ENCODE results near the gene KRTAP10-1. TPM values are rescaled to one million over a fixed set of nuclear protein-coding genes. Genes with fewer than 3 reads are reported as not detected.
"Not testable (repeated sequence)": the region's sequence is repeated elsewhere in the genome, so short reads cannot be mapped to it uniquely, and the experiment has no call there.

KRTAP10-1 gene
- total RNA-seq, 1 donor from 2014 or later: not detected

DNA sequence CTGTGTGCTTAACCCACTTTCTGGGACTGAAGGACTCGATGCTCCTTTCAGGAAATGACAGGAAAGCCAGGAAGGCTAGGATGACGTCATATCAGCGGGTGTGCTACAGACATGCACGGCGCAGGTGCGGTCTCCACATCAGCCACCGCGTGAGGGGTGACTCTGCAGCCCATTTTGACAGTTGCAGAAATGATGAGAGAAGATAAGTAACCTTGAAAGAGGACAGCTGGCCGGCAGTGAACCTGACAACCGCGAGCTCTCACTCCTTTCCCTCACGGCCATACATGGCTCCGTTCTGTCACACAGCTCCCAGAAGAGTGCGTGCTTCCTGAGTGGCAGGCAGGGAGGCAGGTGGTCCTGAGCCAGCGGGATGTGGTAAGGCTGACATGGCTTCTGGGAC, 42.1 kb upstream of the KRTAP10-1 start:
- H3K27ac ChIP-seq: no peak overlapping the region
- no peaks in the 10 kb centered on the region for H3K4me1 ChIP-seq
- peaks cover 7 to 9% of the 10 kb centered on the region in 2 donors for H3K9me3 ChIP-seq
- TF ChIP-seq, protein P1, sequence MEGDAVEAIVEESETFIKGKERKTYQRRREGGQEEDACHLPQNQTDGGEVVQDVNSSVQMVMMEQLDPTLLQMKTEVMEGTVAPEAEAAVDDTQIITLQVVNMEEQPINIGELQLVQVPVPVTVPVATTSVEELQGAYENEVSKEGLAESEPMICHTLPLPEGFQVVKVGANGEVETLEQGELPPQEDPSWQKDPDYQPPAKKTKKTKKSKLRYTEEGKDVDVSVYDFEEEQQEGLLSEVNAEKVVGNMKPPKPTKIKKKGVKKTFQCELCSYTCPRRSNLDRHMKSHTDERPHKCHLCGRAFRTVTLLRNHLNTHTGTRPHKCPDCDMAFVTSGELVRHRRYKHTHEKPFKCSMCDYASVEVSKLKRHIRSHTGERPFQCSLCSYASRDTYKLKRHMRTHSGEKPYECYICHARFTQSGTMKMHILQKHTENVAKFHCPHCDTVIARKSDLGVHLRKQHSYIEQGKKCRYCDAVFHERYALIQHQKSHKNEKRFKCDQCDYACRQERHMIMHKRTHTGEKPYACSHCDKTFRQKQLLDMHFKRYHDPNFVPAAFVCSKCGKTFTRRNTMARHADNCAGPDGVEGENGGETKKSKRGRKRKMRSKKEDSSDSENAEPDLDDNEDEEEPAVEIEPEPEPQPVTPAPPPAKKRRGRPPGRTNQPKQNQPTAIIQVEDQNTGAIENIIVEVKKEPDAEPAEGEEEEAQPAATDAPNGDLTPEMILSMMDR (IDR thresholded peaks at IDR 0.05): no peak
- no peaks in the 10 kb centered on the region for H3K36me3 ChIP-seq
- no peak for DNase-seq (ENCODE audit: low spot score in 2 of 2)
- intact Hi-C loops (cut with DNase I): no loop called here
- H3K4me3 ChIP-seq: no peak overlapping the region
- H3K27me3 ChIP-seq: no peaks in the 10 kb centered on the region

- Histone ChIP-seq H3K4me3 (no peak overlapping the region), H3K9me3 (peaks cover 7 to 14% of the 10 kb centered on the region in 2 donors), H3K27ac (no peak overlapping the region), H3K27me3 (no peaks in the 10 kb centered on the region), H3K4me1 (no peaks in the 10 kb centered on the region), H3K36me3 (no peaks in the 10 kb centered on the region)
- no peak for DNase-seq (ENCODE audit: low spot score in 2 of 2)
- TF ChIP-seq, protein P1 (IDR thresholded peaks at IDR 0.05): no peak
- intact Hi-C loops (cut with DNase I): no loop called here
Observed at GRCh38 chr21:44581158-44581557, 41.2 kb upstream of the KRTAP10-1 start.

GRCh38 chr21:44580231-44580821, 40.3 kb upstream of the KRTAP10-1 start, which contains the start of gene KRTAP10-5:
Gene KRTAP10-5, minus strand, starts transcription at chr21:44580604. Its CDS starts 26 bp downstream, at chr21:44580578.
- H3K4me3 ChIP-seq; H3K36me3 ChIP-seq; intact Hi-C loops (cut with DNase I); DNase-seq (ENCODE audit: low spot score in 2 of 2); H3K27ac ChIP-seq; H3K4me1 ChIP-seq; H3K27me3 ChIP-seq: not testable (repeated sequence)
- H3K9me3 ChIP-seq: peaks cover 7 to 14% of the 10 kb centered on the region in 2 donors

DNA sequence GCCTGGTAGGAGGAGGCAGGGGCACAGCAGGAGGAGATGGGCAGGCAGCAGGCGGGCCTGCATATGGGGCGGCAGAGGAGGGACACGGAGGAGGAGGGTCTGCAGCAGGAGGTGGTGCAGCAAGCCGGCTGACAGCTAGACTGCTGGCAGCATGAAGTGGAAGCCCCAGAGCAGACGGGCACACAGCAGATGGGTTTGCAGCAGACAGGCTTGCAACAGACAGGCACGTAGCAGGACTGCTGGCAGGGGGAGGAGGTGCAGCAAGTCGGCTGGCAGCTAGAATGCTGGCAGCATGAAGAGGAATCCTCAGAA, 39.8 kb upstream of the KRTAP10-1 start:
- intact Hi-C loops (cut with DNase I): no loop called here
- H3K27ac ChIP-seq: no peak overlapping the region
- H3K27me3 ChIP-seq: no peaks in the 10 kb centered on the region
- H3K36me3 ChIP-seq: no peaks in the 10 kb centered on the region
- TF ChIP-seq, protein P1 (IDR thresholded peaks at IDR 0.05): no peak
- no peak for DNase-seq (ENCODE audit: low spot score in 2 of 2)
- H3K9me3 ChIP-seq: peaks cover 7 to 14% of the 10 kb centered on the region in 2 donors
- no peaks in the 10 kb centered on the region for H3K4me1 ChIP-seq
- H3K4me3 ChIP-seq: no peak overlapping the region

- peaks cover 7 to 14% of the 10 kb centered on the region in 2 donors for H3K9me3 ChIP-seq
- DNase-seq (ENCODE audit: low spot score in 2 of 2): no peak
Observed at GRCh38 chr21:44579056-44579832, 39.2 kb upstream of the KRTAP10-1 start.

More at GRCh38 chr21:44579056-44579832, 39.2 kb upstream of the KRTAP10-1 start:
- Histone ChIP-seq H3K4me1 (no peaks in the 10 kb centered on the region), H3K36me3 (no peaks in the 10 kb centered on the region), H3K4me3 (no peak overlapping the region), H3K27me3 (no peaks in the 10 kb centered on the region), H3K27ac (no peak overlapping the region)
- intact Hi-C loops (cut with DNase I): no loop called here
- TF ChIP-seq, protein P1 (IDR thresholded peaks at IDR 0.05): no peak
